ENCODE data around the gene ARL5C. TPM values are rescaled to one million over a fixed set of nuclear protein-coding genes. Genes with fewer than 3 reads are reported as not detected.

Gene ARL5C
- polyA plus RNA-seq, 1 donor from 2014 or later = not detected

GRCh38 chr17:39139161-39139511, 26.8 kb downstream of the ARL5C start:
- Histone ChIP-seq H4K20me1 (ENCODE audit: insufficient read depth) (no peaks in the 10 kb centered on the region), H3K27ac (ENCODE audit: low read length) (no peak overlapping the region), H3K9ac (ENCODE audit: low read length) (no peak overlapping the region), H3K4me2 (ENCODE audit: low read length) (no peak overlapping the region), H2AFZ (ENCODE audit: low read depth, low read length) (no peak overlapping the region), H3K9me2 (ENCODE audit: insufficient read depth, low read length) (no peaks in the 10 kb centered on the region), H3K79me2 (replicated peaks; ENCODE audit: insufficient read depth, low read length) (no peaks in the 10 kb centered on the region), H3K36me3 (ENCODE audit: insufficient read depth, low read length) (no peaks in the 10 kb centered on the region), H3K9me3 (ENCODE audit: low read length) (no peaks in the 10 kb centered on the region), H3K4me3 (ENCODE audit: low read length) (no peak overlapping the region), H3F3A (ENCODE audit: insufficient read depth, low read length, poor library complexity, severe bottlenecking) (no peaks in the 10 kb centered on the region), H3K27me3 (ENCODE audit: insufficient read depth, low read depth, low read length) (no peaks in the 10 kb centered on the region)
- no peak for TF ChIP-seq RAD21 (conservative IDR thresholded peaks at IDR 0.05)
- TF ChIP-seq POLR2AphosphoS5 (IDR thresholded peaks at IDR 0.05) = no peak
- no peak for TF ChIP-seq TAF1 (IDR thresholded peaks at IDR 0.05; ENCODE audit: low read depth)
- TF ChIP-seq REST (IDR thresholded peaks at IDR 0.05; ENCODE audit: borderline replicate concordance) = no peak
- no peak for TF ChIP-seq MXI1 (conservative IDR thresholded peaks at IDR 0.05; ENCODE audit: poor library complexity, severe bottlenecking)
- no peak for TF ChIP-seq EP300 (conservative IDR thresholded peaks at IDR 0.05; ENCODE audit: poor library complexity, severe bottlenecking)
- TF ChIP-seq SMC3 (conservative IDR thresholded peaks at IDR 0.05; ENCODE audit: poor library complexity) = no peak
- no peak for TF ChIP-seq CTCF (IDR thresholded peaks at IDR 0.05; ENCODE audit: poor library complexity, severe bottlenecking)
- TF ChIP-seq EZH2 (IDR thresholded peaks at IDR 0.05; ENCODE audit: borderline replicate concordance, insufficient read depth, low read length, poor library complexity, severe bottlenecking) = no peak

- H3K4me2 ChIP-seq (ENCODE audit: low read length) = no peak overlapping the region
- no peaks in the 10 kb centered on the region for H3K9me2 ChIP-seq (ENCODE audit: insufficient read depth, low read length)
- H2AFZ ChIP-seq (ENCODE audit: low read depth, low read length) = no peak overlapping the region
- H3K36me3 ChIP-seq (ENCODE audit: insufficient read depth, low read length) = no peaks in the 10 kb centered on the region
- H3K9ac ChIP-seq (ENCODE audit: low read length) = no peak overlapping the region
- TF ChIP-seq MXI1 (conservative IDR thresholded peaks at IDR 0.05; ENCODE audit: poor library complexity, severe bottlenecking) = no peak
- no peak for TF ChIP-seq TAF1 (IDR thresholded peaks at IDR 0.05; ENCODE audit: low read depth)
- TF ChIP-seq EZH2 (IDR thresholded peaks at IDR 0.05; ENCODE audit: borderline replicate concordance, insufficient read depth, low read length, poor library complexity, severe bottlenecking) = no peak
- TF ChIP-seq REST (IDR thresholded peaks at IDR 0.05; ENCODE audit: borderline replicate concordance) = no peak
- no peak for TF ChIP-seq RAD21 (conservative IDR thresholded peaks at IDR 0.05)
- no peak for TF ChIP-seq CTCF (IDR thresholded peaks at IDR 0.05; ENCODE audit: poor library complexity, severe bottlenecking)
- no peak for TF ChIP-seq POLR2AphosphoS5 (IDR thresholded peaks at IDR 0.05)
- TF ChIP-seq SMC3 (conservative IDR thresholded peaks at IDR 0.05; ENCODE audit: poor library complexity) = no peak
- no peak for TF ChIP-seq EP300 (conservative IDR thresholded peaks at IDR 0.05; ENCODE audit: poor library complexity, severe bottlenecking)
- no peaks in the 10 kb centered on the region for H3K9me3 ChIP-seq (ENCODE audit: low read length)
- H3K4me3 ChIP-seq (ENCODE audit: low read length) = no peak overlapping the region
- H3K27ac ChIP-seq (ENCODE audit: low read length) = no peak overlapping the region
- H3F3A ChIP-seq (ENCODE audit: insufficient read depth, low read length, poor library complexity, severe bottlenecking) = no peaks in the 10 kb centered on the region
- no peaks in the 10 kb centered on the region for H3K27me3 ChIP-seq (ENCODE audit: insufficient read depth, low read depth, low read length)
- H4K20me1 ChIP-seq (ENCODE audit: insufficient read depth) = no peaks in the 10 kb centered on the region
- no peaks in the 10 kb centered on the region for H3K79me2 ChIP-seq (replicated peaks; ENCODE audit: insufficient read depth, low read length)
These were observed 27.4 kb downstream of the ARL5C start for GRCh38 chr17:39138431-39139160.
